Ovary (tissue), 3 donors: ENCODE results near the gene FAM153A.
"Not testable (repeated sequence)": the region's sequence is repeated elsewhere in the genome, so short reads cannot be mapped to it uniquely, and the experiment has no call there.

ENCODE experiments used
- EP300 ChIP-seq: sonication (generic); formaldehyde crosslinking; IDR thresholded peaks from one replicate; pipeline ENCODE4 v1.6.1; 2017; ENCODE audit warnings: antibody characterized with exemption
- POLR2A ChIP-seq: fragments of 450-650 bp; IDR thresholded peaks from one replicate; pipeline ENCODE4 v1.6.1; 2017; ENCODE audit warnings: antibody characterized with exemption, mild to moderate bottlenecking, moderate library complexity
- TF ChIP-seq, protein P1 (sequence below), 3 donors: fragments of 450-650 bp in 2 of 3; fragments of 200-600 bp in 1 of 3; IDR thresholded peaks; one replicate each; pipeline versions ENCODE4 v1.5.1 to v1.8.0; 2016 to 2022; ENCODE audit warnings: antibody characterized with exemption in 3 of 3, mild to moderate bottlenecking in 1 of 3
- donor health status: DM: no; HTN: no; CAD: no.

DNA sequence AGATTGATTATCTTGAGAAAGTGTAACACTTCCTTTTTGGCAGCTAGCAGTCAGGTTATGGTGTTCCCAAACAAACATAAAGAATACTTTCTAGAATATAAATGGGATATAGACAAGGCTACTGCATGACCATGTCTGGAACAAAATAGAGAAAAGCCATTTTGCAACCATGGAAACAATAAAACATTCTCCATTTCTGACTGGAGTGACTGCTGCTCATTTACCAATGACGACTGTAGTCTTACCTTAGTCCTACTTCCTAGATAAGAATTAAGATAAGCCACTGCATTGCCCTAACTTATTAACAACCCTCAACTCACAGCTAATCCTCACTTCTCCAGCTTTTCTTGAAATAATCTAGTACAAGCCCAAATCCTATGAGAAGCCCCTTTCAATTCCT is 100.8 kb downstream of the FAM153A start:
- TF ChIP-seq, protein P1, sequence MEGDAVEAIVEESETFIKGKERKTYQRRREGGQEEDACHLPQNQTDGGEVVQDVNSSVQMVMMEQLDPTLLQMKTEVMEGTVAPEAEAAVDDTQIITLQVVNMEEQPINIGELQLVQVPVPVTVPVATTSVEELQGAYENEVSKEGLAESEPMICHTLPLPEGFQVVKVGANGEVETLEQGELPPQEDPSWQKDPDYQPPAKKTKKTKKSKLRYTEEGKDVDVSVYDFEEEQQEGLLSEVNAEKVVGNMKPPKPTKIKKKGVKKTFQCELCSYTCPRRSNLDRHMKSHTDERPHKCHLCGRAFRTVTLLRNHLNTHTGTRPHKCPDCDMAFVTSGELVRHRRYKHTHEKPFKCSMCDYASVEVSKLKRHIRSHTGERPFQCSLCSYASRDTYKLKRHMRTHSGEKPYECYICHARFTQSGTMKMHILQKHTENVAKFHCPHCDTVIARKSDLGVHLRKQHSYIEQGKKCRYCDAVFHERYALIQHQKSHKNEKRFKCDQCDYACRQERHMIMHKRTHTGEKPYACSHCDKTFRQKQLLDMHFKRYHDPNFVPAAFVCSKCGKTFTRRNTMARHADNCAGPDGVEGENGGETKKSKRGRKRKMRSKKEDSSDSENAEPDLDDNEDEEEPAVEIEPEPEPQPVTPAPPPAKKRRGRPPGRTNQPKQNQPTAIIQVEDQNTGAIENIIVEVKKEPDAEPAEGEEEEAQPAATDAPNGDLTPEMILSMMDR (IDR thresholded peaks at IDR 0.05): not testable (repeated sequence)
- TF ChIP-seq EP300, POLR2A: not testable (repeated sequence)
